SH-SY5Y (cell line): ENCODE data around the gene FCRL6.

Experiments
- GATA2 ChIP-seq: IDR thresholded peaks from 2 replicates; pipeline ENCODE4 v1.6.1; 2011; ENCODE audit warnings: mild to moderate bottlenecking, low read depth, low read length
- GATA3 ChIP-seq: IDR thresholded peaks from 2 replicates; pipeline ENCODE4 v1.6.1; 2011; ENCODE audit warnings: low read depth, mild to moderate bottlenecking, low read length, moderate library complexity

DNA sequence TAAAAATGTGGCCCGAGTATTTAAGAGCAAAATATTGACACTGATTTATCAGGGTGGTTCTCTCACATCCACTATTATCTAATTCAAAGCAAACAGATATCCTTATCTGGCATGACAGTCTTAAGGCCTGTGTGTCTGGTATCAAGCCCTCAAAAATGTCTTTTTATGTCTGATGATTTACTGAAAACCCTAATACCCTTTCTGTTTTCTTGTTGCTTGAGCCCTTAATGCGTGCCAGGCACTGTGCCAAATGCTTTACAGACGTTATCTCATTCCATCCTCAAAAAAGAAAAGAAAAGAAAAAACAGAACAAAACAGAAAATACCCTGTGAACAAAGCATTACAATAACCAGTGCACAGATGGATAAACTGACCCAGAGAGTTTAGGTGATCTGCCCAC, 15.7 kb upstream of the FCRL6 start:
- TF ChIP-seq GATA2, result peak; percentile 81
- peak; percentile 58 for TF ChIP-seq GATA3
